Dedifferentiated amniotic fluid mesenchymal stem cell (primary cell): ENCODE measurements around the gene THOC6.
"Not testable (repeated sequence)": the region's sequence is repeated elsewhere in the genome, so short reads cannot be mapped to it uniquely, and the experiment has no call there.

Source experiments
- DNase-seq: peaks from one replicate; pipeline ENCODE4 v3.0.0-alpha.2; 2016; ENCODE audit errors: extremely low spot score

Gene THOC6

GRCh38 chr16:3030222-3031212 lies 6.7 kb downstream of the THOC6 start:
- no peak for DNase-seq

- DNase-seq, result no peak
These were observed 8.8 kb downstream of the THOC6 start for GRCh38 chr16:3032624-3033023.

GRCh38 chr16:3035289-3035971 lies 11.6 kb downstream of the THOC6 start:
- DNase-seq, result no peak

GRCh38 chr16:3035972-3036725 lies 12.3 kb downstream of the THOC6 start:
- no peak for DNase-seq

GRCh38 chr16:3036726-3037315 lies 13.0 kb downstream of the THOC6 start, which contains the start of gene BICDL2:
Gene BICDL2 (minus strand): TSS chr16:3036944. CDS start chr16:3035496, 1,448 bp downstream.
- DNase-seq, result no peak

- DNase-seq, result no peak
These were observed 14.4 kb downstream of the THOC6 start for GRCh38 chr16:3038256-3038655.

GRCh38 chr16:3038896-3039295 lies 15.1 kb downstream of the THOC6 start:
- DNase-seq, result no peak

GRCh38 chr16:3042376-3042775 lies 18.5 kb downstream of the THOC6 start:
- no peak for DNase-seq

- no peak for DNase-seq
These were observed 20.9 kb downstream of the THOC6 start for GRCh38 chr16:3044708-3045107.

- no peak for DNase-seq
These were observed 22.2 kb downstream of the THOC6 start, which contains the start of gene MMP25 for GRCh38 chr16:3045758-3046640. Gene MMP25 (plus strand): TSS chr16:3046561. CDS start chr16:3046918, 357 bp downstream.

- DNase-seq, result no peak
These were observed 23.0 kb downstream of the THOC6 start for GRCh38 chr16:3046641-3047386.

GRCh38 chr16:3047387-3047720 lies 23.5 kb downstream of the THOC6 start:
- no peak for DNase-seq

GRCh38 chr16:3049921-3050481 lies 26.2 kb downstream of the THOC6 start:
- DNase-seq, result no peak

GRCh38 chr16:3050487-3050886 lies 26.7 kb downstream of the THOC6 start:
- DNase-seq, result no peak

- no peak for DNase-seq
These were observed 27.2 kb downstream of the THOC6 start for GRCh38 chr16:3051009-3051408.

- no peak for DNase-seq
These were observed 27.7 kb downstream of the THOC6 start for GRCh38 chr16:3051494-3051893.

- not testable (repeated sequence) for DNase-seq
These were observed 28.9 kb downstream of the THOC6 start for GRCh38 chr16:3052571-3053329.

- not testable (repeated sequence) for DNase-seq
These were observed 29.5 kb downstream of the THOC6 start for GRCh38 chr16:3053330-3053710.
